ENCODE results near the gene CFAP100.

Gene CFAP100

GRCh38 chr3:126377211-126377610 lies 17.5 kb upstream of the CFAP100 start:
- DNase-seq, result no peak

GRCh38 chr3:126378341-126378751 lies 16.4 kb upstream of the CFAP100 start:
- DNase-seq, result no peak

- DNase-seq, result peak; percentile 18
Observed at GRCh38 chr3:126380011-126380768, 14.5 kb upstream of the CFAP100 start.

GRCh38 chr3:126381966-126382365 lies 12.7 kb upstream of the CFAP100 start:
- DNase-seq, result no peak

GRCh38 chr3:126389112-126389793 lies 5.5 kb upstream of the CFAP100 start:
- DNase-seq, result peak; percentile 78

- DNase-seq, result peak; percentile 46
Observed at GRCh38 chr3:126389794-126390146, 4.9 kb upstream of the CFAP100 start.

GRCh38 chr3:126390201-126390600 lies 4.5 kb upstream of the CFAP100 start:
- peak; percentile 34 for DNase-seq

GRCh38 chr3:126390751-126391150 lies 4.0 kb upstream of the CFAP100 start:
- peak; percentile 32 for DNase-seq

- DNase-seq, result peak; percentile 20
Observed at GRCh38 chr3:126391631-126392030, 3.1 kb upstream of the CFAP100 start.

GRCh38 chr3:126392246-126392645 lies 2.5 kb upstream of the CFAP100 start:
- peak; percentile 10 for DNase-seq

GRCh38 chr3:126393563-126393962 lies 1.1 kb upstream of the CFAP100 start:
- DNase-seq, result no peak

GRCh38 chr3:126394977-126395321 lies 240 bp downstream of the CFAP100 start:
- DNase-seq, result no peak

GRCh38 chr3:126395846-126396513 lies 1.3 kb downstream of the CFAP100 start:
- DNase-seq, result no peak

GRCh38 chr3:126396536-126396935 lies 1.8 kb downstream of the CFAP100 start:
- DNase-seq, result no peak

GRCh38 chr3:126397610-126398422 lies 3.1 kb downstream of the CFAP100 start:
- DNase-seq, result no peak

GRCh38 chr3:126398423-126399350 lies 4.0 kb downstream of the CFAP100 start:
- DNase-seq, result no peak

GRCh38 chr3:126399351-126399735 lies 4.6 kb downstream of the CFAP100 start:
- no peak for DNase-seq

- DNase-seq, result no peak
Observed at GRCh38 chr3:126399756-126400155, 5.0 kb downstream of the CFAP100 start.

- peak; percentile 15 for DNase-seq
Observed at GRCh38 chr3:126401611-126402160, 7.0 kb downstream of the CFAP100 start.

- DNase-seq, result no peak
Observed at GRCh38 chr3:126402178-126402577, 7.5 kb downstream of the CFAP100 start.

GRCh38 chr3:126402666-126403302 lies 8.1 kb downstream of the CFAP100 start:
- DNase-seq, result no peak
